ENCODE data around the gene EEFSEC. TPM values are rescaled to one million over a fixed set of nuclear protein-coding genes. Genes with fewer than 3 reads are reported as not detected.

The EEFSEC gene
- polyA plus RNA-seq, 1 experiment, result 6.8 TPM

DNA sequence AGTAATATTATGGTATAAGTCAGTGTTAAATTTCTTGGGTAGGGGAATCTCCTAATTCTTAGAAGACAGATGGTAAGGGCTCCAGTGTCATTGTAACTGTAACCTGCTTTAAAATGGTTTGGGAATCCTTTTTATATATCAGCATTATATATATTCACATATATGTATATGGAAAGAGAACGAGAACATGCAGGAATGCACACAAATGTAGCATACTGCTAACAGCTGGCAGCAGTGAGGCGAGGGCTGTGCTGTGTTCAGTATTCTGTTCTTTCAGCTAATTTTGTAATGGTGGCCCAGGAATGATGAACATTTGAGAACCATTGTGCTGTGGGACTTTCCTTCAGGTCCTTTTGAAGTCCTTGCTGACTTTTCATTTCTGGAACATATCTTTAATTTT is 60.8 kb downstream of the EEFSEC start:
- DNase-seq (ENCODE audit: low read depth, low spot score), result no peak
- Histone ChIP-seq H3K9me3 (ENCODE audit: control insufficient read depth, insufficient read depth, low read length) (no peaks in the 10 kb centered on the region), H3K27ac (ENCODE audit: low read depth, low read length) (no peak overlapping the region), H3K4me3 (ENCODE audit: low read depth, low read length) (no peak overlapping the region), H3K27me3 (ENCODE audit: control insufficient read depth, insufficient read depth, low read length) (no peaks in the 10 kb centered on the region)
- CTCF ChIA-PET, result no interaction called here
- no peak for TF ChIP-seq CTCF (IDR thresholded peaks at IDR 0.05; ENCODE audit: low read depth, low read length)
- POLR2A ChIA-PET, result no interaction called here

DNA sequence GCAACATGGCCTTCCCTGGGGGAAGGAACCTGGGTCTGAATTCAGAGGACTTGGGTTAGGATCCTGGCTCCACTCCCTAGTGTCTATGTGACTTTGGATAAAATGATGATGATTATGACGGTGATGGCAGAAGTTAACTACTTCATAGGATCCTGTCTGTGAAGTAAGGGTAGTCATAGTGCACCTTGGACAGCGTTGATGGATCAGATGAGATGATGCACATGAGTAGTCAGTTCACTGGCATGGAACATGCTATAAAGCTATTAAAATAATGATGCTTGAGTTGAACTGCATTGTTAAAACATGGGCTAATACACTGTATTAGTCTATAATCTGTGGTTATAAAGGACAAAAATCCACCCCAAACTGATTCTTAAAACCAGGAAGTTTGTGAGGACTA is 62.0 kb downstream of the EEFSEC start:
- POLR2A ChIA-PET, result no interaction called here
- CTCF ChIA-PET, result interaction anchor here (1.6 kb wide), 1 partner anchor 12 kb away, joined by 8 read pairs; no protein-coding TSS in a partner anchor

DNA sequence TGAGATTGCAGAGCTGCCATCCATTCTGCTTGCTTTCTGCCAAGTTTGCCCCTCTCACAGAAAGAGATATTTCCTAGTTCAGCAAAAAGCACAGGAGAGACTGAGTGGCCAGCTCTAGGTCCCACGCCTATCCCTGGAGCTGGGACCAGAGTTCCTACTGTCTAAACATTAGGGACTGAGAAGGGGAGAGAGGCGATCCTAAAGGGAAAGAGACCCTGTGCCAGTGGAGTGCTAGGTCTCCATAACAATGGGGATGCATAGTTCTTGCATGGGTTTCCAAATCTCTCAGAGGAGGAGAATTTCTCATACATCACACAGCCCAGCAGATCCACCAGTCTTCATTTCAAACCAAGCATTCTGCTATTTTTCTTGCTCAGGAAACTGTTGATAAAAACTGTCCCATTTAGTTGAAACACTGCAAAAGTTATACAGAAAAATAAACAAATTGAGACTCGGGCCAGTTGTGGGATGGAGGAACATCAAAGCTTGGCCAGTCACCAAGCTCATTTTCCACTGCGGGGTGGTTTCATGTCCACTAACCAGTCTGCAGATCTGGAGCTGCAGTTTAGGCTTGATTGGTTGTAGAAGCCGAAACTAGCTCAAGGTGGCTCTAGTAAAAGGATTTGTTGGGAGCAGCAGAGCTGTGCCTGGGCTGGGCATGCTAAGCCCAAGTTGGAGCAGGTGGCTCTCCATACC is 62.7 kb downstream of the EEFSEC start:
- CTCF ChIA-PET, result interaction anchor here (1.6 kb wide), 1 partner anchor 11 kb away, joined by 8 read pairs; no protein-coding TSS in a partner anchor
- DNase-seq (ENCODE audit: low read depth, low spot score), result peak; percentile 26
- Histone ChIP-seq H3K9me3 (ENCODE audit: control insufficient read depth, insufficient read depth, low read length) (no peaks in the 10 kb centered on the region), H3K4me3 (ENCODE audit: low read depth, low read length) (no peak overlapping the region), H3K27me3 (ENCODE audit: control insufficient read depth, insufficient read depth, low read length) (no peaks in the 10 kb centered on the region), H3K27ac (ENCODE audit: low read depth, low read length) (no peak overlapping the region)
- no peak for TF ChIP-seq CTCF (IDR thresholded peaks at IDR 0.05; ENCODE audit: low read depth, low read length)
- POLR2A ChIA-PET, result no interaction called here

More for the DNA sequence above, 62.0 kb downstream of the EEFSEC start:
- Histone ChIP-seq H3K4me3 (ENCODE audit: low read depth, low read length) (no peak overlapping the region), H3K27me3 (ENCODE audit: control insufficient read depth, insufficient read depth, low read length) (no peaks in the 10 kb centered on the region), H3K9me3 (ENCODE audit: control insufficient read depth, insufficient read depth, low read length) (no peaks in the 10 kb centered on the region), H3K27ac (ENCODE audit: low read depth, low read length) (no peak overlapping the region)
- no peak for TF ChIP-seq CTCF (IDR thresholded peaks at IDR 0.05; ENCODE audit: low read depth, low read length)
- no peak for DNase-seq (ENCODE audit: low read depth, low spot score)

- Histone ChIP-seq H3K9me3 (ENCODE audit: control insufficient read depth, insufficient read depth, low read length) (peaks cover 3% of the 10 kb centered on the region; the same call in 1 of the 2 replicates), H3K27me3 (ENCODE audit: control insufficient read depth, insufficient read depth, low read length) (no peaks in the 10 kb centered on the region), H3K27ac (ENCODE audit: low read depth, low read length) (no peak overlapping the region), H3K4me3 (ENCODE audit: low read depth, low read length) (no peak overlapping the region)
- CTCF ChIA-PET, result interaction anchor here (1.0 to 1.3 kb wide), 2 partner anchors 9 to 48 kb away, joined by 5 to 7 read pairs; no protein-coding TSS in a partner anchor
- POLR2A ChIA-PET, result interaction anchor here (1.0 kb wide), 1 partner anchor 61 kb away, joined by 4 read pairs; no protein-coding TSS in a partner anchor
- DNase-seq (ENCODE audit: low read depth, low spot score), result peak; percentile 50
- TF ChIP-seq CTCF (IDR thresholded peaks at IDR 0.05; ENCODE audit: low read depth, low read length), result no peak
Observed at GRCh38 chr3:128217702-128218547, 64.6 kb downstream of the EEFSEC start.

Data from AG04450 (cell line).